ENCODE measurements around the gene TOMM7.

DNA sequence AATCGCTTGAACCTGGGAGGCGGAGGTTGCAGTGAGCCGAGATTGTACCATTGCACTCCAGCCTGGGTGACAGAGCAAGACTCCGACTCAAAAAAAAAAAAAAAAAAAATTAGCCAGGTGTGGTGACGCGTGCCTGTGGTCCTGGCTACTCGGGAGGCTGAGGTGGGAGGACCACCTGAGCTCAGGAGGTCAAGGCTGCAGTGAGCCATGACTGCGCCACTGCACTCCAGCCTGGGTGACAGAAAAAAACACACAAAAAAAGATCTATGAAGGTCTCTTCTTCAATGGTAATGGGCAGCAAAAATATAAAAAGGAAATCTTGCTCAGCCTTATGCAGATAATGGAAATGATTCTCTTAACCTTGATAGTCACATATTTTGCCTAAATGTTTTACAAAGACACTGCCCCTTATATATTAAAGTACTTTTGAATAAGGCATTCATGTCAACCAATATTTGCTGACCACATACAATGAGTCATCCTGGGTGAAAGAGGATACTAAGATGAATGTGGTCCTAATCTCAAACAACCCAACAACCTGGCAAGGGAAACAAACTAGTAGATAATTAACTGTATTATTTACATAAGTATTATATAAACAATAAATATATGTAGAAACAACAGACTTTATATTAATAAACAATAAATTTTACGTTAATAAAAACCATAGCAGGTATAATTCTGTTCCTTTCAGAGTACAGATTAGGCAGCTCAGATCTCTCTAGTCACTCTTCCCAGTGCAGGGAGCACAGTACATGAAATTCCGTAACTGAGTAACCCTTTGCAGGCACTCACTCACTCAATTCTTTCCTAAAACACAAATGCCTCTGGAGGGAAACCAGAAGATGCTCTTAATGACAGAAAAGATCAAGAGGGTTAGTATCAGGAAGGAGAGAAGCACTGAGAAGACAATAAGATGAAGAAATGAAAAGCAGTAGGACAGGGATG, 8.1 kb downstream of the TOMM7 start:
- TF ChIP-seq POLR2A (IDR thresholded peaks at IDR 0.05), result no peak
- TF ChIP-seq, protein P1, sequence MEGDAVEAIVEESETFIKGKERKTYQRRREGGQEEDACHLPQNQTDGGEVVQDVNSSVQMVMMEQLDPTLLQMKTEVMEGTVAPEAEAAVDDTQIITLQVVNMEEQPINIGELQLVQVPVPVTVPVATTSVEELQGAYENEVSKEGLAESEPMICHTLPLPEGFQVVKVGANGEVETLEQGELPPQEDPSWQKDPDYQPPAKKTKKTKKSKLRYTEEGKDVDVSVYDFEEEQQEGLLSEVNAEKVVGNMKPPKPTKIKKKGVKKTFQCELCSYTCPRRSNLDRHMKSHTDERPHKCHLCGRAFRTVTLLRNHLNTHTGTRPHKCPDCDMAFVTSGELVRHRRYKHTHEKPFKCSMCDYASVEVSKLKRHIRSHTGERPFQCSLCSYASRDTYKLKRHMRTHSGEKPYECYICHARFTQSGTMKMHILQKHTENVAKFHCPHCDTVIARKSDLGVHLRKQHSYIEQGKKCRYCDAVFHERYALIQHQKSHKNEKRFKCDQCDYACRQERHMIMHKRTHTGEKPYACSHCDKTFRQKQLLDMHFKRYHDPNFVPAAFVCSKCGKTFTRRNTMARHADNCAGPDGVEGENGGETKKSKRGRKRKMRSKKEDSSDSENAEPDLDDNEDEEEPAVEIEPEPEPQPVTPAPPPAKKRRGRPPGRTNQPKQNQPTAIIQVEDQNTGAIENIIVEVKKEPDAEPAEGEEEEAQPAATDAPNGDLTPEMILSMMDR (IDR thresholded peaks at IDR 0.05 in 8 of 11, conservative IDR thresholded peaks at IDR 0.05 in 3 of 11), result no peak
- TF ChIP-seq POLR2AphosphoS5 (IDR thresholded peaks at IDR 0.05), result no peak

Measured in spleen (tissue), 7 donors.